A549 (cell line): ENCODE results near the gene FOXB2.

Experiments
- CBX2 ChIP-seq: fragments of 200-600 bp; sonication (generic); IDR thresholded peaks from 2 replicates; pipeline ENCODE4 v1.6.1; 2016; ENCODE audit warnings: low read depth, mild to moderate bottlenecking, borderline replicate concordance
- CEBPB ChIP-seq, 2 experiments: fragments of >200 bp in 1 of 2; sonication (Bioruptor Twin) in 1 of 2; formaldehyde crosslinking in 1 of 2; IDR thresholded peaks; 2 replicates each; pipeline ENCODE4 v1.6.1; 2012 to 2016

GRCh38 chr9:77014597-77015263, 4.7 kb upstream of the FOXB2 start:
- TF ChIP-seq CEBPB (IDR thresholded peaks at IDR 0.05) (no peak), CBX2 (no peak)
